Effector memory CD8-positive, alpha-beta T cell (primary cell): ENCODE measurements around the gene ITPKA.

ENCODE experiments used
- ATAC-seq: fragments of 150-1000 bp; cut with Tn5 transposase; replicated peaks from 2 replicates; pipeline ENCODE4 v1.10.0; 2021; ENCODE audit warnings: mild to moderate bottlenecking, moderate library complexity
- DNase-seq, 3 experiments: peaks; one replicate each; pipeline ENCODE4 v3.0.0; 2021
- H3K27ac Mint-ChIP-seq, 2 donors: one replicate each; pipeline ENCODE4 v1.8.0; 2022; ENCODE audit warnings: mild to moderate bottlenecking in 2 of 2, mixed read lengths in 2 of 2, moderate library complexity in 2 of 2
- H3K27me3 Mint-ChIP-seq, 2 donors: one replicate each; pipeline ENCODE4 v1.8.0; 2022; ENCODE audit warnings: mixed read lengths in 2 of 2
- H3K36me3 Mint-ChIP-seq: one replicate; pipeline ENCODE4 v1.8.0; 2022; ENCODE audit warnings: mild to moderate bottlenecking, moderate library complexity, mixed read lengths; ENCODE audit not compliant: insufficient read depth
- H3K4me1 Mint-ChIP-seq, 2 donors: one replicate each; pipeline ENCODE4 v1.8.0; 2022; ENCODE audit warnings: low read depth in 2 of 2, mixed read lengths in 2 of 2
- H3K4me3 Mint-ChIP-seq, 2 donors: one replicate each; pipeline ENCODE4 v1.8.0; 2022; ENCODE audit warnings: mild to moderate bottlenecking in 2 of 2, mixed read lengths in 2 of 2, moderate library complexity in 2 of 2
- H3K9me3 Mint-ChIP-seq, 2 donors: one replicate each; pipeline ENCODE4 v1.8.0; 2022; ENCODE audit warnings: mixed read lengths in 2 of 2

The ITPKA gene

GRCh38 chr15:41494922-41495735 lies 1.5 kb downstream of the ITPKA start:
- Mint-ChIP-seq H3K4me1 (peaks cover 7 to 16% of the 10 kb centered on the region in 2 donors), H3K4me3 (peak overlapping the region; percentile 72 to 75), H3K36me3 (peaks cover 4% of the 10 kb centered on the region), H3K27me3 (peaks cover 42 to 50% of the 10 kb centered on the region in 2 donors), H3K27ac (no peak overlapping the region), H3K9me3 (no peaks in the 10 kb centered on the region)
- no peak for DNase-seq
- peak; percentile 23 for ATAC-seq

- peak overlapping the region; percentile 72 to 75 for H3K4me3 Mint-ChIP-seq
- H3K4me1 Mint-ChIP-seq: peaks cover 8 to 16% of the 10 kb centered on the region in 2 donors
- DNase-seq (no peak), ATAC-seq (no peak)
- peaks cover 44 to 54% of the 10 kb centered on the region in 2 donors for H3K27me3 Mint-ChIP-seq
- H3K36me3 Mint-ChIP-seq: peaks cover 4% of the 10 kb centered on the region
- no peaks in the 10 kb centered on the region for H3K9me3 Mint-ChIP-seq
- H3K27ac Mint-ChIP-seq: no peak overlapping the region
Observed at GRCh38 chr15:41495736-41496599, 2.3 kb downstream of the ITPKA start.

GRCh38 chr15:41498657-41499056 lies 5.0 kb downstream of the ITPKA start:
- H3K27me3 Mint-ChIP-seq: peaks cover 46 to 59% of the 10 kb centered on the region in 2 donors
- H3K36me3 Mint-ChIP-seq: peaks cover 4% of the 10 kb centered on the region
- no peak overlapping the region for H3K4me3 Mint-ChIP-seq
- H3K4me1 Mint-ChIP-seq: peaks cover 7 to 15% of the 10 kb centered on the region in 2 donors
- ATAC-seq (no peak), DNase-seq (no peak)
- H3K27ac Mint-ChIP-seq: no peak overlapping the region
- no peaks in the 10 kb centered on the region for H3K9me3 Mint-ChIP-seq

GRCh38 chr15:41499109-41499851 lies 5.6 kb downstream of the ITPKA start:
- Mint-ChIP-seq H3K36me3 (peaks cover 4% of the 10 kb centered on the region), H3K4me3 (no peak overlapping the region), H3K27me3 (peaks cover 47 to 61% of the 10 kb centered on the region in 2 donors), H3K4me1 (peaks cover 7 to 15% of the 10 kb centered on the region in 2 donors), H3K27ac (peak overlapping the region in 1 of 2 donors; percentile 12), H3K9me3 (no peaks in the 10 kb centered on the region)
- DNase-seq: no peak
- no peak for ATAC-seq

GRCh38 chr15:41501191-41501917 lies 7.7 kb downstream of the ITPKA start:
- Mint-ChIP-seq H3K4me1 (peaks cover 7 to 12% of the 10 kb centered on the region in 2 donors), H3K9me3 (no peaks in the 10 kb centered on the region), H3K36me3 (peaks cover 4% of the 10 kb centered on the region), H3K27ac (no peak overlapping the region), H3K4me3 (peak overlapping the region; percentile 73 to 77), H3K27me3 (peaks cover 46 to 56% of the 10 kb centered on the region in 2 donors)
- DNase-seq (no peak), ATAC-seq (peak; percentile 70)

GRCh38 chr15:41501931-41502794 lies 8.5 kb downstream of the ITPKA start:
- Mint-ChIP-seq H3K27me3 (peaks cover 38 to 47% of the 10 kb centered on the region in 2 donors), H3K4me3 (peak overlapping the region; percentile 73 to 77), H3K36me3 (peaks cover 6% of the 10 kb centered on the region), H3K27ac (peak overlapping the region in 1 of 2 donors; percentile 12), H3K9me3 (no peaks in the 10 kb centered on the region), H3K4me1 (peaks cover 7 to 12% of the 10 kb centered on the region in 2 donors)
- no peak for DNase-seq
- peak; percentile 81 for ATAC-seq

- peaks cover 32 to 40% of the 10 kb centered on the region in 2 donors for H3K27me3 Mint-ChIP-seq
- ATAC-seq (no peak), DNase-seq (no peak)
- H3K4me1 Mint-ChIP-seq: peaks cover 7 to 12% of the 10 kb centered on the region in 2 donors
- H3K4me3 Mint-ChIP-seq: peak overlapping the region; percentile 73 to 77
- peak overlapping the region in 1 of 2 donors; percentile 12 for H3K27ac Mint-ChIP-seq
- H3K36me3 Mint-ChIP-seq: peaks cover 6% of the 10 kb centered on the region
- H3K9me3 Mint-ChIP-seq: no peaks in the 10 kb centered on the region
Observed at GRCh38 chr15:41502795-41503668, 9.4 kb downstream of the ITPKA start.

GRCh38 chr15:41503669-41504010 lies 10.0 kb downstream of the ITPKA start:
- ATAC-seq: no peak
- Mint-ChIP-seq H3K4me1 (peaks cover 7 to 12% of the 10 kb centered on the region in 2 donors), H3K27ac (no peak overlapping the region), H3K27me3 (peaks cover 28 to 34% of the 10 kb centered on the region in 2 donors), H3K36me3 (peaks cover 6% of the 10 kb centered on the region), H3K9me3 (no peaks in the 10 kb centered on the region), H3K4me3 (peak overlapping the region; percentile 73 to 77)
- no peak for DNase-seq

- ATAC-seq (no peak), DNase-seq (no peak)
- Mint-ChIP-seq H3K4me1 (peaks cover 7 to 14% of the 10 kb centered on the region in 2 donors), H3K9me3 (no peaks in the 10 kb centered on the region), H3K27me3 (peaks cover 20 to 21% of the 10 kb centered on the region in 2 donors), H3K27ac (peak overlapping the region in 1 of 2 donors; percentile 46), H3K4me3 (no peak overlapping the region), H3K36me3 (peaks cover 7% of the 10 kb centered on the region)
Observed at GRCh38 chr15:41504751-41505492, 11.2 kb downstream of the ITPKA start.

GRCh38 chr15:41505776-41506175 lies 12.1 kb downstream of the ITPKA start:
- ATAC-seq (no peak), DNase-seq (no peak)
- no peaks in the 10 kb centered on the region for H3K9me3 Mint-ChIP-seq
- H3K4me3 Mint-ChIP-seq: no peak overlapping the region
- H3K4me1 Mint-ChIP-seq: peaks cover 7 to 14% of the 10 kb centered on the region in 2 donors
- no peak overlapping the region for H3K27ac Mint-ChIP-seq
- peaks cover 7% of the 10 kb centered on the region for H3K36me3 Mint-ChIP-seq
- H3K27me3 Mint-ChIP-seq: peaks cover 15 to 17% of the 10 kb centered on the region in 2 donors
